Measurements from ENCODE around the gene AAMP.

DNA sequence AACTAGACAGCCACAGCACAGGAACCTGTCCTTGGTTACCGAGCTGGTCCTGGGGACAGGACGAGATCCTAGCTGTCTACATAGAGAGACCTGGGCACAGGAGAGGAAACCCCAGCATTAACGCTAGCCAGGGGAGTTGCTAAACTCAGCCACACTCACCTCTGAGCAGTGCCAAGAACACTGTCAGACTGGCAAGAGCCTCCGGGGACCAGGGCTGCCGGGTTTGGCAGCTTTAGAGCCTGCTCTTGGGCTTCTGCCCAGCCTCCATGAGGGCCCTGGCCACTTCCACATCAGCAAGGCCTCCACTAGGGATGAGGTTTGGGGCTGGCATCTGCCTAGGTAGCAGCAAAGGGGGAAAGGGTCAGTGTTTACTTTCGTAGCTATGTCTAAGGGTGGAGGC is 15.7 kb upstream of the AAMP start:
- TF ChIP-seq, protein P1, sequence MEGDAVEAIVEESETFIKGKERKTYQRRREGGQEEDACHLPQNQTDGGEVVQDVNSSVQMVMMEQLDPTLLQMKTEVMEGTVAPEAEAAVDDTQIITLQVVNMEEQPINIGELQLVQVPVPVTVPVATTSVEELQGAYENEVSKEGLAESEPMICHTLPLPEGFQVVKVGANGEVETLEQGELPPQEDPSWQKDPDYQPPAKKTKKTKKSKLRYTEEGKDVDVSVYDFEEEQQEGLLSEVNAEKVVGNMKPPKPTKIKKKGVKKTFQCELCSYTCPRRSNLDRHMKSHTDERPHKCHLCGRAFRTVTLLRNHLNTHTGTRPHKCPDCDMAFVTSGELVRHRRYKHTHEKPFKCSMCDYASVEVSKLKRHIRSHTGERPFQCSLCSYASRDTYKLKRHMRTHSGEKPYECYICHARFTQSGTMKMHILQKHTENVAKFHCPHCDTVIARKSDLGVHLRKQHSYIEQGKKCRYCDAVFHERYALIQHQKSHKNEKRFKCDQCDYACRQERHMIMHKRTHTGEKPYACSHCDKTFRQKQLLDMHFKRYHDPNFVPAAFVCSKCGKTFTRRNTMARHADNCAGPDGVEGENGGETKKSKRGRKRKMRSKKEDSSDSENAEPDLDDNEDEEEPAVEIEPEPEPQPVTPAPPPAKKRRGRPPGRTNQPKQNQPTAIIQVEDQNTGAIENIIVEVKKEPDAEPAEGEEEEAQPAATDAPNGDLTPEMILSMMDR (IDR thresholded peaks at IDR 0.05; ENCODE audit: borderline replicate concordance, extremely low read depth, low read length, poor library complexity, severe bottlenecking): no peak
- TF ChIP-seq EZH2 (IDR thresholded peaks at IDR 0.05; ENCODE audit: borderline replicate concordance, low read depth, low read length, severe bottlenecking): no peak

Measured in DND-41 (cell line).